ENCODE results near the gene ANGPTL2. TPM values are rescaled to one million over a fixed set of nuclear protein-coding genes. Genes with fewer than 3 reads are reported as not detected.

ANGPTL2 gene
- total and polyA plus RNA-seq, 12 donors, result 3.0 to 32.6 (median 11.4) TPM

DNA sequence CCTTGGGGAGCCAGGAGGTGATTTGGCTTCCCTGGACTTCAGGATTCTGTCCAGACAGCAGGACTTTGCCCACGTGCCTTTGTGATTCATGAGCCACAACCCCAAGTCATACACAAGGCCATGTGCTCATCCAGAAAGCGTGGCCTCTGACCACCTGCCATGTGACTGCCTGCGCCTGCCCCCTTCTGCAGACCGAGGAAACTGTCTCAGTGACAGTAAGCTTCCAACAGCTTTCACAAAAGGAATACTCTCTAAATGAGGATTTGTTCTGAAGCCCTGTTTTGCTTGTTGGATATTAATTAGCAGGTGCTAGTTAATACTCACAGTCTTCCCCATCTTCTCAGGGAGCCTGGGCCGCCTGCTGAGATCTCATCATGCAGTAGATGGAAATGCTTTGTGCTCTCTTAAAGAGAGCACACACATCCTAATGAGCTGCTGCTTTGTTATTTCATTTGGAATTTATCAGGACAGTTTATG lies 36.9 kb upstream of the ANGPTL2 start:
- Histone ChIP-seq H3K4me3 (no peak overlapping the region), H3K27ac (peak overlapping the region in 3 of 5 donors; percentile 51 to 78 (median 60)), H3K4me1 (replicated peaks in 1 of 2) (peaks cover 5 to 30% of the 10 kb centered on the region in 2 donors), H3K27me3 (no peaks in the 10 kb centered on the region), H3K36me3 (replicated peaks in 1 of 2) (no peaks in the 10 kb centered on the region), H3K9me3 (replicated peaks in 1 of 3) (no peaks in the 10 kb centered on the region)
- DNase-seq, result peak; percentile 79 to 97 (median 95)
- intact Hi-C loops (cut with DNase I), result no loop called here
- peak; percentile 14 to 57 (median 47) for TF ChIP-seq CTCF (IDR thresholded peaks at IDR 0.05)
- peak in 1 of 2 donors; percentile 66 for TF ChIP-seq POLR2A (IDR thresholded peaks at IDR 0.05)
- WGBS, 4 donors, result 31 to 39% (median 36%) methylated on average over 4 to 5 of the region's 5 CpGs

GRCh38 chr9:127158786-127159324 lies 36.4 kb upstream of the ANGPTL2 start:
- Histone ChIP-seq H3K9me3 (replicated peaks in 1 of 3) (no peaks in the 10 kb centered on the region), H3K4me1 (replicated peaks in 1 of 2) (peaks cover 5 to 30% of the 10 kb centered on the region in 2 donors), H3K27me3 (no peaks in the 10 kb centered on the region), H3K36me3 (replicated peaks in 1 of 2) (no peaks in the 10 kb centered on the region), H3K27ac (peak overlapping the region in 3 of 5 donors; percentile 15 to 78 (median 60)), H3K4me3 (no peak overlapping the region)
- TF ChIP-seq CTCF (IDR thresholded peaks at IDR 0.05), result no peak
- TF ChIP-seq POLR2A (IDR thresholded peaks at IDR 0.05), result no peak
- intact Hi-C loops (cut with DNase I), result no loop called here
- 78 to 86% (median 81%) methylated on average over 3 to 4 of the region's 4 CpGs for WGBS, 4 donors
- peak in 1 of 7 donors; percentile 2 for DNase-seq

DNA sequence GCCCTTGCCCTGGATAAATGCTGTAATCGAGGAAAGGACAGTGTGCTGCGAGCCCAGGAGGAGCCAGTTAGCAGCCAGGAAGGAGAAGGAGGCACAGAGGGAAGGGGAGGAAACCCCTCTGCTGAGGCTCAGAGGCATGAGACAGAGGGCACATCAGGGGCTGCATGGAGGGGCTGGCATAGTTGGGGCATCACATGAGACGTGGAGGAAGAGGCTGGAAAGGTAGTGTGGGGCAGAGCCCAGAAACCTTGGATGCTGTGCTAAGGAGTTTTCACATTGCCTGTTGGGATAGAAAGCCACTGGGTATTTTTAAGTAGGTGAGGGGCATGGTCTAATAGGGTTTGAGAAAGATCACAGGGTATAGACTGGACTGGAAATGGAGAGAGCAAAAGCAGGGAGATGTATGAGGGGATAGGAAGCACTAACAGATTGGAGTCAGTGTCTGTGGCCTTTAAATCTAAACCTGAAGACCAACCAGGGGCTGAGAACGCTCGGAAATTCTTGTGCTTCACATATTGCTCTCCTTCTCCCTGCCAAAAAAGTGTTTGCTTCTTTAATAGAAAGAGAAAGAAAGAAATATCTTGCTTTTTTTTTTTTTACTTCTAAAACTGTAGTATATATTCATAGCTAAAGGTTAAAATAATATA lies 33.0 kb upstream of the ANGPTL2 start:
- Histone ChIP-seq H3K4me1 (replicated peaks in 1 of 2) (peaks cover 5 to 20% of the 10 kb centered on the region in 2 donors), H3K36me3 (replicated peaks in 1 of 2) (no peaks in the 10 kb centered on the region), H3K27me3 (no peaks in the 10 kb centered on the region), H3K9me3 (replicated peaks in 1 of 3) (no peaks in the 10 kb centered on the region), H3K27ac (peak overlapping the region in 2 of 5 donors; percentile 5 to 40), H3K4me3 (no peak overlapping the region)
- intact Hi-C loops (cut with DNase I), result no loop called here
- TF ChIP-seq CTCF (IDR thresholded peaks at IDR 0.05) (no peak), POLR2A (IDR thresholded peaks at IDR 0.05) (no peak)
- 88 to 99% (median 91%) methylated on average over 5 of the region's 5 CpGs for WGBS, 4 donors
- DNase-seq, result peak in 3 of 7 donors; percentile 3 to 15 (median 12)

- Histone ChIP-seq H3K36me3 (replicated peaks in 1 of 2) (no peaks in the 10 kb centered on the region), H3K9me3 (replicated peaks in 1 of 3) (no peaks in the 10 kb centered on the region), H3K4me1 (replicated peaks in 1 of 2) (peaks cover 3 to 17% of the 10 kb centered on the region in 2 donors), H3K27ac (peak overlapping the region in 2 of 5 donors; percentile 5 to 40), H3K27me3 (no peaks in the 10 kb centered on the region), H3K4me3 (no peak overlapping the region)
- TF ChIP-seq CTCF (IDR thresholded peaks at IDR 0.05) (no peak), POLR2A (IDR thresholded peaks at IDR 0.05) (no peak)
- 51 to 68% (median 61%) methylated on average over 13 of the region's 13 CpGs for WGBS, 4 donors
- DNase-seq, result peak in 6 of 7 donors; percentile 26 to 72 (median 42)
- intact Hi-C loops (cut with DNase I), result no loop called here
These were observed 32.2 kb upstream of the ANGPTL2 start for GRCh38 chr9:127154390-127155191.
